ENCODE data around the gene JARID2. TPM values are rescaled to one million over a fixed set of nuclear protein-coding genes. Genes with fewer than 3 reads are reported as not detected.

The JARID2 gene
- total and polyA plus RNA-seq, 2 of the 4 experiments (the other 2 are of a cell fraction) = 9.6 to 12.9 TPM

- no peak for TF ChIP-seq CTCF (conservative IDR thresholded peaks at IDR 0.05; ENCODE audit: low read depth, low read length)
These were observed 7.5 kb downstream of the JARID2 start (continued) for GRCh38 chr6:15253203-15254022.
